ENCODE results near the gene LRRC61. TPM values are rescaled to one million over a fixed set of nuclear protein-coding genes. Genes with fewer than 3 reads are reported as not detected.

Gene LRRC61
- total RNA-seq, 4 donors from 2014 or later = 9.9 to 46.1 (median 37.9) TPM

GRCh38 chr7:150335774-150336112 lies 12.6 kb downstream of the LRRC61 start:
- H3K27me3 ChIP-seq = no peaks in the 10 kb centered on the region
- H3K27ac ChIP-seq = peak overlapping the region in 2 of 3 donors; percentile 17 to 61
- peak; percentile 43 to 55 for DNase-seq
- H3K9me3 ChIP-seq = no peaks in the 10 kb centered on the region
- H3K36me3 ChIP-seq = no peaks in the 10 kb centered on the region
- 29 to 32% methylated on average over 4 to 6 of the region's 6 CpGs for whole genome bisulfite sequencing, 2 donors
- intact Hi-C loops (cut with DNase I) = no loop called here
- H3K4me1 ChIP-seq = peaks cover 15 to 27% of the 10 kb centered on the region in 2 donors
- H3K4me3 ChIP-seq (replicated peaks in 1 of 3) = no peak overlapping the region
- no peak for TF ChIP-seq CTCF (IDR thresholded peaks at IDR 0.05)
- TF ChIP-seq POLR2A (IDR thresholded peaks at IDR 0.05) = no peak

GRCh38 chr7:150336746-150337145 lies 13.6 kb downstream of the LRRC61 start:
- Histone ChIP-seq H3K9me3 (no peaks in the 10 kb centered on the region), H3K27ac (no peak overlapping the region), H3K4me1 (peaks cover 23 to 35% of the 10 kb centered on the region in 2 donors), H3K27me3 (no peaks in the 10 kb centered on the region), H3K4me3 (replicated peaks in 1 of 3) (no peak overlapping the region), H3K36me3 (no peaks in the 10 kb centered on the region)
- DNase-seq = no peak
- intact Hi-C loops (cut with DNase I) = no loop called here
- TF ChIP-seq CTCF (IDR thresholded peaks at IDR 0.05) (no peak), POLR2A (IDR thresholded peaks at IDR 0.05) (no peak)
- 90 to 96% methylated on average over 2 to 8 of the region's 14 CpGs for WGBS, 2 donors

GRCh38 chr7:150337179-150337578 lies 14.0 kb downstream of the LRRC61 start:
- H3K27me3 ChIP-seq = no peaks in the 10 kb centered on the region
- H3K27ac ChIP-seq = no peak overlapping the region
- intact Hi-C loops (cut with DNase I) = no loop called here
- 94 to 98% methylated on average over 13 to 14 of the region's 18 CpGs for WGBS, 2 donors
- no peak overlapping the region for H3K4me3 ChIP-seq (replicated peaks in 1 of 3)
- no peak for DNase-seq
- peaks cover 23 to 39% of the 10 kb centered on the region in 2 donors for H3K4me1 ChIP-seq
- TF ChIP-seq POLR2A (IDR thresholded peaks at IDR 0.05) (no peak), CTCF (IDR thresholded peaks at IDR 0.05) (no peak)
- no peaks in the 10 kb centered on the region for H3K9me3 ChIP-seq
- no peaks in the 10 kb centered on the region for H3K36me3 ChIP-seq

- H3K9me3 ChIP-seq = no peaks in the 10 kb centered on the region
- no peaks in the 10 kb centered on the region for H3K36me3 ChIP-seq
- H3K4me3 ChIP-seq (replicated peaks in 1 of 3) = no peak overlapping the region
- intact Hi-C loops (cut with DNase I) = no loop called here
- DNase-seq = no peak
- no peak overlapping the region for H3K27ac ChIP-seq
- H3K4me1 ChIP-seq = peaks cover 23 to 39% of the 10 kb centered on the region in 2 donors
- H3K27me3 ChIP-seq = no peaks in the 10 kb centered on the region
- TF ChIP-seq CTCF (IDR thresholded peaks at IDR 0.05) (no peak), POLR2A (IDR thresholded peaks at IDR 0.05) (no peak)
- 92 to 95% methylated on average over 6 of the region's 6 CpGs for WGBS, 2 donors
Measured at GRCh38 chr7:150337659-150338081, 14.5 kb downstream of the LRRC61 start.

GRCh38 chr7:150338166-150338829 lies 15.1 kb downstream of the LRRC61 start:
- WGBS, 2 donors = 84 to 85% methylated on average over 6 to 11 of the region's 11 CpGs
- no peak overlapping the region for H3K4me3 ChIP-seq (replicated peaks in 1 of 3)
- H3K36me3 ChIP-seq = no peaks in the 10 kb centered on the region
- no peak overlapping the region for H3K27ac ChIP-seq
- peaks cover 23 to 39% of the 10 kb centered on the region in 2 donors for H3K4me1 ChIP-seq
- no peaks in the 10 kb centered on the region for H3K27me3 ChIP-seq
- DNase-seq = no peak
- TF ChIP-seq POLR2A (IDR thresholded peaks at IDR 0.05) (no peak), CTCF (IDR thresholded peaks at IDR 0.05) (no peak)
- intact Hi-C loops (cut with DNase I) = no loop called here
- H3K9me3 ChIP-seq = no peaks in the 10 kb centered on the region

Data from thyroid gland (tissue), 4 donors.